HEK293 (cell line): Measurements from ENCODE around the gene POLR3GL.
A peak's percentile ranks its signal among the peaks of the same experiment; 100 is the strongest.

Experiments
- SCRT2 ChIP-seq: fragments of 450-650 bp; formaldehyde crosslinking; IDR thresholded peaks from 2 replicates; pipeline ENCODE4 v1.5.1; 2016; ENCODE audit warnings: missing biosample characterization, missing genetic modification characterization
- ZBTB21 ChIP-seq: fragments of 450-650 bp; formaldehyde crosslinking; IDR thresholded peaks from 2 replicates; pipeline ENCODE4 v1.5.1; 2017; ENCODE audit warnings: missing biosample characterization, missing genetic modification characterization
- ZBTB7A ChIP-seq: fragments of 450-650 bp; formaldehyde crosslinking; IDR thresholded peaks from 2 replicates; pipeline ENCODE4 v1.5.1; 2016; ENCODE audit warnings: low read depth, missing biosample characterization, missing genetic modification characterization
- ZNF514 ChIP-seq: fragments of 450-650 bp; formaldehyde crosslinking; IDR thresholded peaks from 2 replicates; pipeline ENCODE4 v1.5.1; 2016; ENCODE audit warnings: missing biosample characterization, missing genetic modification characterization
- TF ChIP-seq, protein P1 (sequence below): fragments of 450-650 bp; formaldehyde crosslinking; IDR thresholded peaks from 2 replicates; pipeline ENCODE4 v1.5.1; 2016; ENCODE audit warnings: missing biosample characterization, missing genetic modification characterization
- TF ChIP-seq, protein P2 (sequence below): fragments of 450-650 bp; IDR thresholded peaks from 2 replicates; pipeline ENCODE4 v1.5.1; 2018; ENCODE audit warnings: missing biosample characterization, mild to moderate bottlenecking, missing genetic modification characterization
- TF ChIP-seq, protein P3 (sequence below): fragments of 450-650 bp; formaldehyde crosslinking; IDR thresholded peaks from 2 replicates; pipeline ENCODE4 v1.5.1; 2016; ENCODE audit warnings: missing biosample characterization, missing genetic modification characterization
- TF ChIP-seq, protein P4 (sequence below): fragments of 450-650 bp; formaldehyde crosslinking; IDR thresholded peaks from 2 replicates; pipeline ENCODE4 v1.5.1; 2016; ENCODE audit warnings: missing biosample characterization, missing genetic modification characterization
- TF ChIP-seq, protein P5 (sequence below): fragments of 450-650 bp; formaldehyde crosslinking; IDR thresholded peaks from 2 replicates; pipeline ENCODE4 v1.5.1; 2016; ENCODE audit warnings: missing biosample characterization, missing genetic modification characterization
- TF ChIP-seq, protein P6 (sequence below): fragments of 450-650 bp; formaldehyde crosslinking; IDR thresholded peaks from 2 replicates; pipeline ENCODE4 v1.5.1; 2016; ENCODE audit warnings: missing biosample characterization, missing genetic modification characterization
- TF ChIP-seq, protein P7 (sequence below): fragments of 450-650 bp; formaldehyde crosslinking; IDR thresholded peaks from 2 replicates; pipeline ENCODE4 v1.5.1; 2016; ENCODE audit warnings: missing biosample characterization, missing genetic modification characterization
- TF ChIP-seq, protein P8 (sequence below): fragments of 450-650 bp; formaldehyde crosslinking; IDR thresholded peaks from 2 replicates; pipeline ENCODE4 v1.5.1; 2016; ENCODE audit warnings: missing biosample characterization, missing genetic modification characterization

DNA sequence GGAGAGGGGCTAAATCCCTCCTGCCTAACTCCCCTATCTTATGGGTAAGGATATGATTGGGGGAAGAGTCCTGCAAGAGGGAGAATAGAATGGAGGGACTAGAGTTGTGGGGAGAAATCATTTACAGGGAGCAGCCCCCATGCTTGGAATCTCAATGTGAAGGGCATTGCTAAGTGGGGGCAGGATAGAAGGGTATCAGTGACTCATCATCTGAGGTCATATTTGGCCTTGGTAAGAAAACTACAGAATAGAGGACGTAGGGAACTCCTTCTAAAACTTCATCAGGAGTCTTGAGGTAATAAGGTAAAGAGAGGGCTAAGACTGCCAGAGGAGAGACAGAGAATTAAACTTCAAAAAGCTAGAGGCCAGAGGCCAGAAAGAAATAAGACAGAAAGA lies 56.6 kb downstream of the POLR3GL start:
- TF ChIP-seq, protein P1, sequence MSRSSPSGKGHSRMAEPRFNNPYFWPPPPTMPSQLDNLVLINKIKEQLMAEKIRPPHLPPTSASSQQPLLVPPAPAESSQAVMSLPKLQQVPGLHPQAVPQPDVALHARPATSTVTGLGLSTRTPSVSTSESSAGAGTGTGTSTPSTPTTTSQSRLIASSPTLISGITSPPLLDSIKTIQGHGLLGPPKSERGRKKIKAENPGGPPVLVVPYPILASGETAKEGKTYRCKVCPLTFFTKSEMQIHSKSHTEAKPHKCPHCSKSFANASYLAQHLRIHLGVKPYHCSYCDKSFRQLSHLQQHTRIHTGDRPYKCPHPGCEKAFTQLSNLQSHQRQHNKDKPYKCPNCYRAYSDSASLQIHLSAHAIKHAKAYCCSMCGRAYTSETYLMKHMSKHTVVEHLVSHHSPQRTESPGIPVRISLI (tag by site-specific recombination) = no peak
- TF ChIP-seq ZBTB21 (tag by site-specific recombination) (no peak), ZNF514 (tag by site-specific recombination) (no peak), ZBTB7A (no peak), SCRT2 (tag by site-specific recombination) (no peak)
- TF ChIP-seq, protein P2, sequence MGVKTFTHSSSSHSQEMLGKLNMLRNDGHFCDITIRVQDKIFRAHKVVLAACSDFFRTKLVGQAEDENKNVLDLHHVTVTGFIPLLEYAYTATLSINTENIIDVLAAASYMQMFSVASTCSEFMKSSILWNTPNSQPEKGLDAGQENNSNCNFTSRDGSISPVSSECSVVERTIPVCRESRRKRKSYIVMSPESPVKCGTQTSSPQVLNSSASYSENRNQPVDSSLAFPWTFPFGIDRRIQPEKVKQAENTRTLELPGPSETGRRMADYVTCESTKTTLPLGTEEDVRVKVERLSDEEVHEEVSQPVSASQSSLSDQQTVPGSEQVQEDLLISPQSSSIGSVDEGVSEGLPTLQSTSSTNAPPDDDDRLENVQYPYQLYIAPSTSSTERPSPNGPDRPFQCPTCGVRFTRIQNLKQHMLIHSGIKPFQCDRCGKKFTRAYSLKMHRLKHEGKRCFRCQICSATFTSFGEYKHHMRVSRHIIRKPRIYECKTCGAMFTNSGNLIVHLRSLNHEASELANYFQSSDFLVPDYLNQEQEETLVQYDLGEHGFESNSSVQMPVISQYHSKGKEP = no peak
- TF ChIP-seq, protein P3, sequence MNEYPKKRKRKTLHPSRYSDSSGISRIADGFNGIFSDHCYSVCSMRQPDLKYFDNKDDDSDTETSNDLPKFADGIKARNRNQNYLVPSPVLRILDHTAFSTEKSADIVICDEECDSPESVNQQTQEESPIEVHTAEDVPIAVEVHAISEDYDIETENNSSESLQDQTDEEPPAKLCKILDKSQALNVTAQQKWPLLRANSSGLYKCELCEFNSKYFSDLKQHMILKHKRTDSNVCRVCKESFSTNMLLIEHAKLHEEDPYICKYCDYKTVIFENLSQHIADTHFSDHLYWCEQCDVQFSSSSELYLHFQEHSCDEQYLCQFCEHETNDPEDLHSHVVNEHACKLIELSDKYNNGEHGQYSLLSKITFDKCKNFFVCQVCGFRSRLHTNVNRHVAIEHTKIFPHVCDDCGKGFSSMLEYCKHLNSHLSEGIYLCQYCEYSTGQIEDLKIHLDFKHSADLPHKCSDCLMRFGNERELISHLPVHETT (tag by site-specific recombination) = no peak
- TF ChIP-seq, protein P4, sequence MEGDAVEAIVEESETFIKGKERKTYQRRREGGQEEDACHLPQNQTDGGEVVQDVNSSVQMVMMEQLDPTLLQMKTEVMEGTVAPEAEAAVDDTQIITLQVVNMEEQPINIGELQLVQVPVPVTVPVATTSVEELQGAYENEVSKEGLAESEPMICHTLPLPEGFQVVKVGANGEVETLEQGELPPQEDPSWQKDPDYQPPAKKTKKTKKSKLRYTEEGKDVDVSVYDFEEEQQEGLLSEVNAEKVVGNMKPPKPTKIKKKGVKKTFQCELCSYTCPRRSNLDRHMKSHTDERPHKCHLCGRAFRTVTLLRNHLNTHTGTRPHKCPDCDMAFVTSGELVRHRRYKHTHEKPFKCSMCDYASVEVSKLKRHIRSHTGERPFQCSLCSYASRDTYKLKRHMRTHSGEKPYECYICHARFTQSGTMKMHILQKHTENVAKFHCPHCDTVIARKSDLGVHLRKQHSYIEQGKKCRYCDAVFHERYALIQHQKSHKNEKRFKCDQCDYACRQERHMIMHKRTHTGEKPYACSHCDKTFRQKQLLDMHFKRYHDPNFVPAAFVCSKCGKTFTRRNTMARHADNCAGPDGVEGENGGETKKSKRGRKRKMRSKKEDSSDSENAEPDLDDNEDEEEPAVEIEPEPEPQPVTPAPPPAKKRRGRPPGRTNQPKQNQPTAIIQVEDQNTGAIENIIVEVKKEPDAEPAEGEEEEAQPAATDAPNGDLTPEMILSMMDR (tag by site-specific recombination) = no peak
- TF ChIP-seq, protein P5, sequence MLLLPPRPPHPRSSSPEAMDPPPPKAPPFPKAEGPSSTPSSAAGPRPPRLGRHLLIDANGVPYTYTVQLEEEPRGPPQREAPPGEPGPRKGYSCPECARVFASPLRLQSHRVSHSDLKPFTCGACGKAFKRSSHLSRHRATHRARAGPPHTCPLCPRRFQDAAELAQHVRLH (tag by site-specific recombination) = no peak
- TF ChIP-seq, protein P6, sequence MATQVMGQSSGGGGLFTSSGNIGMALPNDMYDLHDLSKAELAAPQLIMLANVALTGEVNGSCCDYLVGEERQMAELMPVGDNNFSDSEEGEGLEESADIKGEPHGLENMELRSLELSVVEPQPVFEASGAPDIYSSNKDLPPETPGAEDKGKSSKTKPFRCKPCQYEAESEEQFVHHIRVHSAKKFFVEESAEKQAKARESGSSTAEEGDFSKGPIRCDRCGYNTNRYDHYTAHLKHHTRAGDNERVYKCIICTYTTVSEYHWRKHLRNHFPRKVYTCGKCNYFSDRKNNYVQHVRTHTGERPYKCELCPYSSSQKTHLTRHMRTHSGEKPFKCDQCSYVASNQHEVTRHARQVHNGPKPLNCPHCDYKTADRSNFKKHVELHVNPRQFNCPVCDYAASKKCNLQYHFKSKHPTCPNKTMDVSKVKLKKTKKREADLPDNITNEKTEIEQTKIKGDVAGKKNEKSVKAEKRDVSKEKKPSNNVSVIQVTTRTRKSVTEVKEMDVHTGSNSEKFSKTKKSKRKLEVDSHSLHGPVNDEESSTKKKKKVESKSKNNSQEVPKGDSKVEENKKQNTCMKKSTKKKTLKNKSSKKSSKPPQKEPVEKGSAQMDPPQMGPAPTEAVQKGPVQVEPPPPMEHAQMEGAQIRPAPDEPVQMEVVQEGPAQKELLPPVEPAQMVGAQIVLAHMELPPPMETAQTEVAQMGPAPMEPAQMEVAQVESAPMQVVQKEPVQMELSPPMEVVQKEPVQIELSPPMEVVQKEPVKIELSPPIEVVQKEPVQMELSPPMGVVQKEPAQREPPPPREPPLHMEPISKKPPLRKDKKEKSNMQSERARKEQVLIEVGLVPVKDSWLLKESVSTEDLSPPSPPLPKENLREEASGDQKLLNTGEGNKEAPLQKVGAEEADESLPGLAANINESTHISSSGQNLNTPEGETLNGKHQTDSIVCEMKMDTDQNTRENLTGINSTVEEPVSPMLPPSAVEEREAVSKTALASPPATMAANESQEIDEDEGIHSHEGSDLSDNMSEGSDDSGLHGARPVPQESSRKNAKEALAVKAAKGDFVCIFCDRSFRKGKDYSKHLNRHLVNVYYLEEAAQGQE (tag by site-specific recombination) = no peak
- TF ChIP-seq, protein P7, sequence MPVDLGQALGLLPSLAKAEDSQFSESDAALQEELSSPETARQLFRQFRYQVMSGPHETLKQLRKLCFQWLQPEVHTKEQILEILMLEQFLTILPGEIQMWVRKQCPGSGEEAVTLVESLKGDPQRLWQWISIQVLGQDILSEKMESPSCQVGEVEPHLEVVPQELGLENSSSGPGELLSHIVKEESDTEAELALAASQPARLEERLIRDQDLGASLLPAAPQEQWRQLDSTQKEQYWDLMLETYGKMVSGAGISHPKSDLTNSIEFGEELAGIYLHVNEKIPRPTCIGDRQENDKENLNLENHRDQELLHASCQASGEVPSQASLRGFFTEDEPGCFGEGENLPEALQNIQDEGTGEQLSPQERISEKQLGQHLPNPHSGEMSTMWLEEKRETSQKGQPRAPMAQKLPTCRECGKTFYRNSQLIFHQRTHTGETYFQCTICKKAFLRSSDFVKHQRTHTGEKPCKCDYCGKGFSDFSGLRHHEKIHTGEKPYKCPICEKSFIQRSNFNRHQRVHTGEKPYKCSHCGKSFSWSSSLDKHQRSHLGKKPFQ (tag by site-specific recombination) = no peak
- TF ChIP-seq, protein P8, sequence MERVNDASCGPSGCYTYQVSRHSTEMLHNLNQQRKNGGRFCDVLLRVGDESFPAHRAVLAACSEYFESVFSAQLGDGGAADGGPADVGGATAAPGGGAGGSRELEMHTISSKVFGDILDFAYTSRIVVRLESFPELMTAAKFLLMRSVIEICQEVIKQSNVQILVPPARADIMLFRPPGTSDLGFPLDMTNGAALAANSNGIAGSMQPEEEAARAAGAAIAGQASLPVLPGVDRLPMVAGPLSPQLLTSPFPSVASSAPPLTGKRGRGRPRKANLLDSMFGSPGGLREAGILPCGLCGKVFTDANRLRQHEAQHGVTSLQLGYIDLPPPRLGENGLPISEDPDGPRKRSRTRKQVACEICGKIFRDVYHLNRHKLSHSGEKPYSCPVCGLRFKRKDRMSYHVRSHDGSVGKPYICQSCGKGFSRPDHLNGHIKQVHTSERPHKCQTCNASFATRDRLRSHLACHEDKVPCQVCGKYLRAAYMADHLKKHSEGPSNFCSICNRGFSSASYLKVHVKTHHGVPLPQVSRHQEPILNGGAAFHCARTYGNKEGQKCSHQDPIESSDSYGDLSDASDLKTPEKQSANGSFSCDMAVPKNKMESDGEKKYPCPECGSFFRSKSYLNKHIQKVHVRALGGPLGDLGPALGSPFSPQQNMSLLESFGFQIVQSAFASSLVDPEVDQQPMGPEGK (tag by site-specific recombination) = peak; percentile 37; the same call in 1 of the 2 replicates
